Fibroblast of peridontal ligament (primary cell): ENCODE results near the gene CA11.
A peak's percentile ranks its signal among the peaks of the same experiment; 100 is the strongest.
"Not testable (repeated sequence)": the region's sequence is repeated elsewhere in the genome, so short reads cannot be mapped to it uniquely, and the experiment has no call there.

Experiments used
- DNase-seq: peaks from one replicate; pipeline ENCODE4 v3.0.0-alpha.2; 2010; ENCODE audit errors: extremely low read depth

The CA11 gene

DNA sequence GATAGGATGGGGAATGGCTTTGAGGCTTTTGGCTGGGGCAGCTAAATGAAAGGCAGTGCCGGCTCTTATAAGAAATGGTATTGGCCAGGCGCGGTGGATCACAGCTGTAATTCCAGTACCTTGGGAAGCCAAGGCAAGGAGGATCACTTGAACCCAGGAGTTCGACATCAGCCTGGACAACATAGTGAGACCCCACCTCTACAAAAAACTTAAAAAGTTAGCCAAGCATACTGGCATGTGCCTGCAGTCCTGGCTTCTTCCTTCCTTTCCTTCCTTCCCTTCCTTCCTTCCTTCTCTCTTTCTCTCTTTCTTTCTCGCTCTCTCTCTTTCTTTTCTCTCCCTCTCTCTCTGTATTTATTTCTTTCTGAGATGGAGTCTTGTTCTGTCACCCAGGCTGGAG is 3.1 kb downstream of the CA11 start:
- no peak for DNase-seq

DNA sequence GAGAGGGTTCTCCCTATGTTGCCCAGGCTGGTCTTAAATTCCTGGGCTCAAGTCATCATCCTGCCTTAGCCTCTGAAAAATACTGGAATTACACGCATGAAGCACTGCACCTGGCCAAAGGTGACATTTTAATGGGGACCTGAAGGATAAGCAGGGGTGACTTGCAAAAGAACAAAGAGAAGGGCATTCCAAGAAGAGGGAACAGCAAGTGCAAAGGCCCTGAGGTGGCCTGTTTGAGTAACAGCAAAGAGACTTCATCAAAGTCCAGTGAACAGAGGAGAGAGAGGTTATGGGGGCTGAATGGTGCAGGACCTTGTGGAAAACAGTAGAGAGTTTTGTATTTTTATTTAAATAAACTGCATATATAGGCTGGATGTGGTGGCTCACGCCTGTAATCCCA is 4.1 kb downstream of the CA11 start:
- DNase-seq, result no peak

DNA sequence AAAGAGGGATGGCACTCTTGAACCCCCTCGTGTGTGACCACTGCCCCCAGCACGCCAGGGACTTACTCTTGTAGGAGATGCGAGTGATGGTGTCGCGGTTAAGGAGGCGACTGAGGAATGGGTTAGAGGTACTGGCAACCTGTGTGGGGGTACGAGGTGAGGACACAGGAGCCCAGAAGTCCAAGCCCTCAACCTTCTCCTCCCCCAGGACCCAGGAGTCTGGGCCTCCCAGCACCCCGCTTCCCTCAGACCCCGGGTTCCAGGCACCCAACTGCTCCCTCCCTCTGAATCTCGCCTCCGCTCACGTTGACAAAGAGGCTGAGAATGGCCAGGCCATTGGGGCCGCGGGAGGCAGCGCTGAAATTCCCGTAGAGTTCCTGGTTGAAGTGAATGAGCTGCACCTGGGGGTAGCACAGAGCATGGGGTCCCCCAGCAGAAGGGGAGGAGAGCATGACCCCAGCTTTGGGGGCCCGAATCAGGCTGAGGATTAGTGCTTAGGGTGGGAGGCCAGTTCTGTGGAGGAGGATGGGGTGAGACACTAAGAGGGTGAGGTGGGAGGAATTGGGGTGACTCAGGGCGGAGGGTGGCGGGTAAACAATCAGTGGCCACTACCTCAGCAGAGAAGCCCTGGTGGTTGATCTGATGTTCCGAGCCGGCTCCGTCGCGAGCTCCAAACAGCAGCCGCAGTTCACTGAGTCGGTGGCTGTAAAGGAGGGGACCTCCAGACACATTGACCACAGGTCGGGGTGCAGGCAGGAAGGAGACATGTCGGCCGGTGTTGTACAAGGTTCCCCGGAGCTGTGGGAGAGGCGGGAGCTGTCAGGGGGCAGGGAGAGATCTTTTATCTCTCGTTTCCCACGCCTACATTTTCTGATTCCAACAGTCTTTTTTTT is 6.3 kb downstream of the CA11 start:
- DNase-seq, result no peak

DNA sequence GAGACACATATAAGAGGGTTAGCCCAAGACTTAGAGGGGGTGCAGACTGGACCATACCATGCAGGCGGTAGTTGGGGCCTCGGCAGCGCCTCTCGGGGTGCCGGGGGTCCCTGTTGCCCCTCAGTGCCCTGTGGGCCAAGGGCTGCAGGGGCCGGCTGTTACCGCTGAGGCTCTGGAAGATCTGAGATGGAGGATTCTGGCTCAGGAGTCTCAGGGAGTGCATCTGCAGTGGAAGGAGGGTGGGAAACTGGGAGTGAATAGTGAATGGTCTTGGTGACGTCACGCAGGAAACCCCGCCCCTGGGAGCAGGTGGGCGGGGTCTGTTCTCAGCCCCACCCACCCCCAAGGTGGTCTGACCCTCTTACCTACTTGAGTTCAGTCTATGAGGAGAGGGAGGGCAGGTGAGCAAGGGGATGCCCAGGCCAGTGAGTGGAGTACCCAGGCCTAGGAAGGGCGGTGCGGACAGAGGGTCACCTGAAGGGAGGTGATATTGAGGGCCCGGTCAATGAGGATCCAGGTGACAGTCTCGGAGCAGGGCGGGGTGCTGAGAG is 7.1 kb downstream of the CA11 start:
- no peak for DNase-seq

DNA sequence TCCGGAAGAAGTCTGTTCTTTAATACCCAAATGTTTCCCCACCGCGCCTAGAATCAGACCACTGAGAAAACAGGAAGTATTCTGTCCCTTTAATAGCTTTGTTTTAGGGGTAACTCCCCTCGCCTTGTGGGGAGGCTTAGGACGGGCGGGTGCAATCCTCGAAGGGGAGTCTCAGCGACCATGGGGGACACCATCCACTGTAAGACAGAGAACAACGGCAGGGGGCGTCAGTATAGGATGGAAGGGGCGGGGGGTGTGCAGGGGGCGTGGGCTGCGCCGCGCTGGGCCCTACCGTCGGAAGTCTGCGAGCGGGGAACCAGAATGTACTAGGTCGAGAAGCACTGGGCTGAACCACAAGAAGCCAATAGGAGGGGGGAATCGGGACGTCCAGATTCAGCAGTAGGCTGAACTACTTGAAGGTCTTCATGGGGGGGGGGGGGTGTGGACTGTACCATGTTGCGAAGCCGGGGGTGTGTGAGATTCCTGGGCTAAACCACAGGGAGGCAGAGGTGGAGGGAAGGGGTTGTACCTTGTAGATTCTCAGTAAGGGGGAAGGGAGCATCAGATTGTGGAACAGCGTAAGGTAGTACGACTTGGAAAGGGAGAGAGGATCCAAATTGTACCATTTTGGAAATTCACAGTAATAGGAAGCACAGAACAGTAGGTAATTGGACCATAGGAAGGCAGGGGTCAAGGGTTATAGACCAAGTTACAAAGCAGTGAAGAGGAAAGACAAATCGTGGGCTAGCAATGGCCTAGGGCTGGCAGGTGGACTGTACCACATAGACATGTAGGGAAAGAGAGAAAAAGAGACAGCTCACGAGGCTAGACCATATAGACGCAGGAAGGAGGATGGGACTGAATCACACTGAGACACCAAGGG is 7.8 kb downstream of the CA11 start:
- peak; percentile 96 for DNase-seq

DNA sequence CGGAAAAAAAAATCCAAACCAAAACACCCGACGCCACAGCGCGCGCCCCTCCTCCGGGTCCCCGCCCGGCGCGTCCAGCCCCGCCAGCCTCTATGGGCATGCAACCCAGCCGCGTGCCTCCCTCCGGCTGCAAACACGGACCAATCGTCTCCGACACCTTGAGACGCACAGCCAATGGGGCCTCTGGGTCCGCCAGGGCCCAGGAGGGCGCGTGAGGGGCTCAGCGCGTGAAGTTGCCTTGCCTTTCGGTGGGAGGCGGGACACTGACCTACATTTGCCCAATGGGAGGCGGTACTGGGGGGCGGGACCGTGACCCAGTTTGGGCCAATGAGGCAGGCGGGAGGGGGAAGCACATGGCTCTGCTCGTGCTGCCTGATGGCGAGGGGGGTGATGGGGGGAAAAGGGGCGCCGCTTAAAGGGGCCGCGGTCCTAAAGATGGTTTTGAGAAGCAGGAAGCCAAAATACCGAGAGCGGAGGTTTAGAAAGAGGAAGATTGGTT is 8.5 kb downstream of the CA11 start:
- peak; percentile 98 for DNase-seq

DNA sequence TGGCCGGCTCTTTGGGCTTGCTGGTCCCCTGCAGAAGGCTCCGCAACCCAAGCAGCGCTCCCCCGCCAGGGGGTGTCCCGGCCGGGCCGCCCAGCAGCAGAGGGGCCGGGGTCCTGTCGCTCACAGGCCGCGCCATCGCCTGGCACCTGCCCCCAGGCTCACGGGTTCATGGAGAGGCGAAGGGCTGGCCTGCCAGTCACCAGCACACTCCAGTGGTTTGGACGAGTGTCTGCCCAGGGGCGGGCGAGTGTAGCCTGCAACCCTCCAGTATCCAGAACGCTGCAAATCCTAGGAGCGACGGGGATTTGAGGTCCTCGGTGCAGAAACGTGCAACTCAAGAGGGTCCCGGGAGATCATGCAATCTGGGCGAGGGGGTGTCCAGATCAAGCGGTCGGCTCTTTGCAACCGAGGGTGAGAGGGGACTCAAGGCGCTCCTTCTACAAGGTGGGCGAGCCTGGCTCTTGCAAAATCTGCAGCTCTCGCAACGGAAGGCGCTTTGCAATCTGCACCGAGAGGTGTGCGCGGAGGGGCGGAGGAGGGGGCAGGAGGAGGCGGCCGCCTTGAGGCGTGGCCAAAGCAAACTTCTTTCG is 9.0 kb downstream of the CA11 start, which contains the start of gene DBP:
DBP (minus strand) TSS at position 521 of the 590 bp plus-strand sequence; CDS start at position 136, 385 bp downstream.
- no peak for DNase-seq

DNA sequence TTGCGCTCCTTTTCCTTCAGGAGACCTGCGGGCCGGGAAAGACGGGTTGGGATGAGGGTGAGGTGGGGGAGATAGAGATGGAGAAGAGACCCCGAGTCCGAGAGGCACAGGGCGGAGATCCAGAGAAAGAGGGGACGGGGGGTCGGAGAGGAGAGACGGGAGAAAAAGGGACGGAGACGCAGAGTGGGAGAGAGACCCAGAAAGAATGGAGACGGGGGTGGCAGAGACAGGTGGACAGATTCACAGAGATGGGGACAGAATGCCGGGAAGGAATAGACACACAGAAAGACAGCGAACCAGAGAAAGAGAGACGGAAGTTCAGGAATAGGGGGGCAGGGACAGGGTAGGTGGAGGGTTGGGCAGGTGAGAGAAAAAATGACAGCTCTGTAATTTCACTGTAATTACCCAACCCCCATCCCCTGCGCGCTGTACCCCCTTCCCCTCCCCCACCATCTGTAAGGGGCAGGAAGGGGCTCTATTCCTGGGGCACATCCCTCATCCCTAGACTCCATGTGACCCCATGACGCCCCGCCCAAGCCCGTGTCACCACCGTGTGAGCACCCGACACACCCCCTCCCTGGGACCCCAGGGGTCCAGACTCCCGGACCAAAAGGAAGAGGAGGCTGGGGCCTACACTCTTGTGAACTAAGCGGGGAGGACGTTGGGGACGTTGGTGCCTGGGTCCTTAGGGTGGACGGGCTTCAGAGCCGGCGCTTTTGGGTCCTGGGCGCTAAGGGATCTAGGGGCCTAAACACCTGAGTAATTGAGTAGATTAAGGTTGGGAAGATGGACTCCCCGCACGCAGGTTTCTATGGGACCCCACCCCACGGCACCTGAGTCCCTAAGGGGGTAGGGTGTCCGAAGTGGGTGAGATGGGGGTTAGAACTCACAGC is 9.8 kb downstream of the CA11 start:
- DNase-seq, result no peak

DNA sequence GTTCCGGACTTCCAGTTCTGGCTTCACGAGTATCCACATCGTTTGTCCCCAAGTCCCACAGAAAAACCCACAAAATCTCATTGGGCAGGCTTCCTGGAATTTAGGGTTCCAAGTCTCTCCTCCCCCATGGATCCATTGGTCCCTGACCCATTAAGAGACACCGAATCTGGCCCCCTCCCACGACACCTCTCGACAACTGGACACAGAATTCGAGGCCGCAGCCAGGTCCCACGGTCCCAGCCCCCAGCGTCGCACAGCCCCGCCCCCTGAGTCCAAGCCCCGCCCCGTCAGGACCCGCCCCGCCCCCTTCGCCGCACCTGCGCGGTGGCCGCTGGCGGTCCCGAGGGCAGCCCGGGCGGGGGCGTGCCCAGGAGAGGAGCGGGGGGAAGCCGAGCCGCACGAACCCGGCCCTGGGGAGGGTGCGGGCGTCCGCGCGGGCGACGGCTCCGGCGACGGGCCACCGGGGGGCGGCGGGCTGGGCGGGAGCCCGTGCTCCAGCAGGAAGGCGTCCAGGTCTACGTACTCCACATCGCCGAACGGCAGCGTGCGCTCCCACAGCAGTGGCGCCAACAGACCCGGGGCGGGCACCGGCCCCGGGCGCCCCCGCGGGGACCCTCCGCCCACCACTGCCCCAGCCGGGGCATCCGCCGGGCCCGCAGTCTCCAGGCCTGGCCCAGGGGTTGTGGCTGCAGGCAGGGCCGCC is 10.6 kb downstream of the CA11 start:
- no peak for DNase-seq

DNA sequence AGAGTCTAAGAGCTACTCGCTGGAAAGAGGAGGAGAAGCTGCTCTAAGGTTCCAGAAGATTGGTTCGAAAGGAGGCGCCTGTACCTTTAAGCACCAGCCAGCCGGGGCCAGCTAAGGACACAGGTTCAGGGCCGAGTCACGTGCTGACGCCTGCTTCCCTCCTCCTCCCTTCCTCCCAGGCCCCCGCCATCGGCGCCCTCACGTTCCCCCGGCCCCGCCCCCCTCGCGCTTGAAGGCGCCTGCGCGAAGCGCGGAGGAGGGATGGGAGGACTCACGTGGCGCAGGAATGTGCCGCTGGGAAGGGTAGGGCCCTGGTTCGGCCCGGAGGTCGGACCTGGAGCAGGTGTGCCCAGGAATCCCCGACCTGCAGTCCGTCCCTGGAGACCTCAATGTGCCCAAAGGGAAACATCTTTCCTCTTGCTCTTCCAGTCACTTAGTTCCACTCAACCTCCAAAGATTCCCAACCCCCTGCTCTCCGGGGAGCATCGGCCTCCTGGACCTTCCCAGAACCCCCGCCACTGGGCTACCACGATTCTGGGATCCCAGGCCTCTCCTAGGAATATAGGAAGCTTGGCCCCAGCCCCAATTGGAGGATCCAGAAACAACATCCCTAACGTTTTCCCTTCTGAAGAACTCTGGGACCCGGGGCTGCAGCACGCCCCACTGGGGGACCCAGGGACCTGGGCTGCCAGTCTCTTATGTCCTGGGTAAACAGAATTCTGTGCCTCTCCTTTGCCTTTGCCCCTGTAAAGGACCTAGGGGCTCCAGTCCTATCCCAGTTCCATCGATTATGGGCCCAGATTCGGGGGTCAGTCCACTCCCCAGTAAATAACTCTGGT is 11.3 kb downstream of the CA11 start:
- peak; percentile 90 for DNase-seq

DNA sequence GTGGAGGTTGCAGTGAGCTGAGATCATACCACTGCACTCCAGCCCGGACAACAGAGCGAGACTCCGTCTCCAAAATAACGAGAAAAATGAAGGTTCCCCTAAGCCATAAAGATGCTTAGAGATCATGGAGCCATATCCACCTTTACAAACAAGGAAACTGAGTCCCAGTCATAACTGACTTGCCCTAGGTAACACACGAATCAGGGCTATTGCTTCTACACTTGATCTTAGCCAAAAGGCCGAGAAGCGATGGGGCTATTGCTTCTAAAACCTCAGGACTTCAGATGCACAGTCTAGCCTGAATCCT is 12.0 kb downstream of the CA11 start:
- no peak for DNase-seq

DNA sequence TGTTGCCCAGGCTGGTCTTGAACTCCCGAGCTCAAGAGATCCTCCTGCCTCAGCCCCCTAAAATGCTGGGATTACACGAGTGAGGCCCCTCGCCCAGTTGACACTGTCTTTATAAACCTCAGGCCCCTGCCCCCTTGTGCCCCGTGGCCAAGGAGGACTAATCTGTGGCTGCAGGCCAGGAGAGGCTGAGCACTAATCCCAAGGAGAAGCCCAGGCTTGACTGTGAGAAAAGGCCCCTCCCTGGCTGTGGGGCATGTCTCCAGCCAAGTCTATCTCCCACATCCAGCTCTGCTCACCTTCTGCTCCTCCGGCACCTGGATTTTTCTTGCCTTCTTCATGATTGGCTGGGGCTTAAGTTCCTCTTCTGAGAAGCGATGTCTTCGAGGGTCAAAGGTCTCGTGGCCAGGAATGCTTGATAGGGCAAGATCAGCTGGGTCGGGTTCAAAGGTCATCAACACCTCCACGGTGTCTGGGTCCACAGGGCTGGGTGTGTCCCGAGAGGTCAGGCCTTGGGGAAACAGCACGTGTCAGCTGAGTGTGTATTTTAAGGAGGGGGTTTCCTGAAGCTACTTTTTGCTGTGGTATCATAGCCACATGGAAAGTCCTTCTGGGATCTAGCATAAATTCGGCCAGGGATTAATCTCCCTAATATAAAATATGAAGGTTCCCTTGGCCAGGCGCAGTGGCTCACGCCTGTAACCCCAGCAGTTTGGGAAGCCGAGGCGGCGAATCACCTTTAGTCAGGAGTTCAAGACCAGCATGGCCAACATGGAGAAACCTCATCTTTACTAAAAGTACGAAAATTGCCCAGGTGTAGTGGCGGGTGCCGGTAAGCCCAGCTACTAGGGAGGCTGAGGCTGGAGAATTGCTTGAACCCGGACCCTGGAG is 12.6 kb downstream of the CA11 start:
- no peak for DNase-seq

DNA sequence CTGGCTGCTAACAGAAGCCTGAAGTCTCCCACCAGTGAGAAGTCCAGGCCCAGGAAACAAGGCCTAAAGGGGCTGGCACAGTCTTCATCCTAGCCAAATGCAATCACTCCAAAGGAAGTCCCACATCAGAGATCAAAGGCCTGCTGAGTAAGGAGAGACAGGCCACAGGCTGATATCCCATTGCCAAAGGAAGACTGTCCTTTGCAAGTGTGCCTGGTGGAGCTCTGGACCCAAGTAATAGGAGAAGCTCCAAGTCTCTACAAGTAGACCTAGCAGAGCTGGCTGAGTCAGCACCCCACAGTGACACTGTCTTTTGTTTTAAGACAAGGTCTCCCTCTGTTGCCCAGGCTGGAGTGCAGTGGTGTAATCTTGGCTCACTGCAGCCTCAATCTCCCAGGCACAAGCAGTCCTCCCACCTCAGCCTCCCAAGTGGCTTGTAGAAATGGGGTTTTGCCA is 13.3 kb downstream of the CA11 start:
- peak; percentile 35 for DNase-seq

DNA sequence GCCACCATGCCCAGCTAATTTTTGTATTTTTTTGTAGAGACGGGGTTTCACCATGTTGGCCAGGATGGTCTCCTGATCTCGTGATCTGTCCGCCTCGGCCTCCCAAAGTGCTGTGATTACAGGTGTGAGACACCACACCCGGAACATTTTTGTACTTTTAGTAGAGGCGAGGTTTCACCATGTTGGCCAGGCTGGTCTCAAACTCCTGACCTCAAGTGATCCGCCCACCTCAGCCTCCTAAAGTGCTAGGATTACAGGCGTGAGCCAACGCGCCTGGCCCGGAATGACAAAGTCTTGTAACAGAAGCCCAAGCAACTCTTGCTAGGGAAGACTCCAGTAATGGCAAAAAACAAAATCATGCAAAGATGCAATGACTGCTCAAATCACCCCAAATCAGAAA is 13.7 kb downstream of the CA11 start:
- not testable (repeated sequence) for DNase-seq

DNA sequence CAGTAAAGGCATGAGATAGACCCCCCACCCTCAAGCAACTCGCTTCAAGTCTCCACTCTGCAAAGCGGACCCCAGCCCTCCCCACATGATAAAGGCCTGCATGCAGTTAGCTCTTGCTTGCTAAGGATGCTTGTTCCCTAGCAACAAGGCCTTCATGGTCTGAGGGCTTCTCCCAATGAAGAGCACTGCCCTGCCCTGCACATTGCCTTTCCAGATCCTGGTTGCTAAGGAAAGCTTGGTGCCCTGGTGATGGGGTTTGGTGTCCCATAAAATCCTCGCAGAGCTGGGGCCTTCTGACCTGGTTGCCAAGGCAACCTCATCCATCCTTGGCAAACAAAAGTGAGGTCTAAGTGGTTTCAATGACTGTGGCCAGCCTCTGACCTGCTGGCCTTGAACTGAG is 14.8 kb downstream of the CA11 start:
- no peak for DNase-seq

DNA sequence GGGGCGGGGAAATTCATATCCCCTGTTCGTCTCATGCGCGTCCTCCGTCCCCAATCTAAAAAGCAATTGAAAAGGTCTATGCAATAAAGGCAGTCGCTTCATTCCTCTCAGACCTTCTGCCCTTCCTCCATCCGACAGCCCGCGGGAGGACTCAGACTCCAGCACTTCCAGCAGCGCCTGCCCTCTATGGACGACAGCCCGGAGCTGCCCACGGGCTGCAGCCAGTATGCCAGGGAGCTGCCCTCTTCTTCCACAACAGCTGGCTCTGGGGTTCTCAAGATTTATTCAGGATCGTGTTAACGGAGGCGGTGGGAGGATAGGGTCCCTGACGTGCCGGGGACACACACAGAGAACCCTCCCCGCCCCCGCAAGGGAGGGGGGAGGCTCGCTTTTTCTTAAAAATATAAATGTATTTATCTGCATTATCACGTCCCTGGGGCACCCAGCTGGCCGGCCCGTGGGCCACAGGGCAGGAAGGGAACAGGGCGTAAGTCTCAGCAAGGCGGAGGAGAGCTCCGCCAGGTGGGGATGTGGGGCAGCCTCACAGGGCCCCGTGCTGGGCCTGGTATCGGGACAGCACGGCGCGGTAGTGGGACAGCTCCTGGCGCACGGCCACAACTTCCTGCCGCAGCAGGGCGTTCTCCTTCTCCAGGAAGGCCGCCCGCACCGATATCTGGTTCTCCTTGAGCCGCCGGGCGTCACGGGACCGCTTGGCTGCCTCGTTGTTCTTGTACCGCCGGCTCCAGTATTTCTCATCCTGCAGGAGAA is 15.5 kb downstream of the CA11 start:
- DNase-seq, result no peak

DNA sequence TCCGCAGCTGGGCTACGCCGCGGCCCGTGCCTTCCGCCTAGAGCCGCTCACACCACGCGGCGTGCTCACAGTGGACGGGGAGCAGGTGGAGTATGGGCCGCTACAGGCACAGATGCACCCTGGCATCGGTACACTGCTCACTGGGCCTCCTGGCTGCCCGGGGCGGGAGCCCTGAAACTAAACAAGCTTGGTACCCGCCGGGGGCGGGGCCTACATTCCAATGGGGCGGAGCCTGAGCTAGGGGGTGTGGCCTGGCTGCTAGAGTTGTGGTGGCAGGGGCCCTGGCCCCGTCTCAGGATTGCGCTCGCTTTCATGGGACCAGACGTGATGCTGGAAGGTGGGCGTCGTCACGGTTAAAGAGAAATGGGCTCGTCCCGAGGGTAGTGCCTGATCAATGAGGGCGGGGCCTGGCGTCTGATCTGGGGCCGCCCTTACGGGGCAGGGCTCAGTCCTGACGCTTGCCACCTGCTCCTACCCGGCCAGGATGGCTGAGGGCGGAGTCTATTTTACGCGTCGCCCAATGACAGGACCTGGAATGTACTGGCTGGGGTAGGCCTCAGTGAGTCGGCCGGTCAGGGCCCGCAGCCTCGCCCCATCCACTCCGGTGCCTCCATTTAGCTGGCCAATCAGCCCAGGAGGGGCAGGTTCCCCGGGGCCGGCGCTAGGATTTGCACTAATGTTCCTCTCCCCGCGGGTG is 16.2 kb downstream of the CA11 start:
- no peak for DNase-seq
